Activated T-cell treated with anti-CD3 and anti-CD28 coated beads for 4 hours (primary cell): ENCODE results near the gene LSS.
"Not testable (repeated sequence)": the region's sequence is repeated elsewhere in the genome, so short reads cannot be mapped to it uniquely, and the experiment has no call there.

Source experiments
- DNase-seq: peaks from one replicate; pipeline ENCODE4 v3.0.0-alpha.2; 2020

Gene LSS

GRCh38 chr21:46151989-46152926 lies 76.3 kb downstream of the LSS start:
- no peak for DNase-seq

DNA sequence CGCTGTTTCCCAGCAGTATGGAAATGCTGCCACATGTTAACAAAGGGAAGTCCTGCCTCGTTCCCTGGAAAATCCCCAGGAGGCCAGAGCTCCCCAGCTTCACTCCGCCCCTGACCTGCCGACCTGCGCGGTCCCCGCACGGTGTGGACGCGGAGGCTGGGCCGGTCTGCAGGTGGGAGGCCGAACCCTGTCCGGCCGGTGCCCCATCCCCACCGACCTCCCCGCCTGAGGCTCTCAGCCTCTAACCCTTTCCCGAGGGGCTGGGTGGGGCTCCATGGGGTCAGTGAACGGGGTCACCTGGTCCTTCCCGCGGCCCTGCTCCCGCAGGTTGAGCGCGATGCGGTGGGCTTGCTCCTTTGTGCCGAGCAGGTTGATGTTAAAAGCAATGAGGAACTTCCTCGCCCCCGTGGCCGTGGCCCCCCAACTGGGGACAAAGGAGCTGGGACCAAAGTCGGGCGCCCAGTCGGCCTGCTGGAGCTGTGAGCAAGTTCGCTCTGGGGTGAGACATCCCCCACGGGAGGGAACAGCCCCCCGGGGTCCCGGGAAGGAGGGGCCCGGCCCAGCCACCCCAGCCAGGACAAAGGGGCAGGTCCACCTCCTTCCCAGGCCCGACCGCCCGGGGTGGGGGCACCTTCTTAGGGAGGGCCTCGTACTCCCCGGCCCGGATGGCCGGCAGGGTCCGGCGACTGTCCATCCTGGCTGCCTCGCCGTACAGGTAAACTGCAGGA lies 77.1 kb downstream of the LSS start:
- DNase-seq: no peak

- DNase-seq: no peak
Measured at GRCh38 chr21:46150491-46151121, 78.0 kb downstream of the LSS start.

DNA sequence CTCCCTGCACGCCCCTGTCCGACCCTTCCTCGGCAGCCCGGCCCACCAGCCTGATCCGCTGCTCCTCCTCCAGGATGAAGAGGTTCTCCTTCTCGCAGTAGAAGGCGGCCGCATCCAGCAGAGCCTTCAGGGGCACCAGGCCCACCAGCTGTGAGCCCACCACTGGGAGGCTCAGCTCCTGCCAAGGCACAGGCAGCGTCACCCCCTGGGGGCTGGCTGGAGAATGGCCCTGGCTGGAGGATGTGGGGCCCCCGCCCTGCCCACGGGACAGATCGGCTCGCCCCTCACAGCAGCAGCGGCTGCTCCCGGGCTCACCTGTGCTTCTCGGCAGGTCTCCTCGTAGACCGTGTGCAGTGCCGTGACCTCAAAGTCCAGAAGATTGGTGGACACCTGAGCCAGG lies 78.5 kb downstream of the LSS start:
- DNase-seq: no peak

DNA sequence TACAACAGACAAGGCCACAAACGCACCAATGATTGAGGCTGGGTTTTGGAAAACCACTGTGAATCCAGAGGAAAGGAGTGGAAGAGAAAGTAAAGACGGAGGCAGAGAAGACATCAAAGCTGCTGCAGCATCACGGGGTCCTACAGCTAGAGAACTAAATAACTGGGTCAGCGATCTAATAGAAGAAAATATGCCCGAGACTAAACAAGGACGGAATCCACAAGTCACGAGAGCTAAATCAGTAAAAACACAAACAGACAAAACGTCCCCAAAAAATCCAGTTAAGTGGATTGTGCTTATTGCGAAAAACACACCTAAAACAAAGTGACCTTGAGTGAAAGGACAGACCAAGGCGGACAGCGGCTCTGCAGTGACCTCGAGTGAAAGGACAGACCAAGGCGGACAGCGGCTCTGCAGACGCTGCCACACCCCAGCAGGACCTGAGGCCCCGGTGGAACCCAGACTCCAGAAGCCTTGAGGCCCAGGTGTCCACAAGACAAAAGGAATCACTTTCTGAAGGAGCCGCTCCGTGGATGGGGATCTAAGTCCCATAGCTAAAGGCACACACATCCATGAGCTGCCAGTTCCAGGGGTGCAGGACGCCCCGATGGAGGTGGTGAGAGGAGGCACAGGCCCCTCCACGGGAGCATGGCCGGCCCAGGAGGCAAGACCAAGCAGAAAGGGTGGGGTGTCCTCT lies 79.2 kb downstream of the LSS start:
- no peak for DNase-seq

- no peak for DNase-seq
Measured at GRCh38 chr21:46148106-46148505, 80.5 kb downstream of the LSS start.

GRCh38 chr21:46147429-46147828 lies 81.1 kb downstream of the LSS start:
- DNase-seq: peak; percentile 29

DNA sequence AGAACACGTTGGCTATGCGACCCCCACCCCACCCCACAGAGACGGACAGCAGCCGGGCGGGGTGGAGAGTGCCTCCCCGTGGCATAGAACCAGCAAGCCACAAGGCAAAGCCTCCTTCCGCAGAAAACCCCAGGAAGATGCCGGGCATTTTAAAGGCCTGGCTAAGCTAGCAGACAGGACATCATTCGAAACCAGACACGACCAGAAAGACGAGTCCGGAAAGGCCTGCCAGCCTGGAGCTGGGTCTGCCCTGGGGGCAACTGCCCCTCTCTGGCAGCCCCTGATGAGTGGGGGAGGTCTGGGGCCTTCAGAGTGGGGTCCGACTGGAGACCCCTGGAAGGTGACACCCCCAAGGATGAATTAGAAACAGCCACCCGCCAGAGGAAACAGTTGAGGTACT lies 81.7 kb downstream of the LSS start:
- no peak for DNase-seq

DNA sequence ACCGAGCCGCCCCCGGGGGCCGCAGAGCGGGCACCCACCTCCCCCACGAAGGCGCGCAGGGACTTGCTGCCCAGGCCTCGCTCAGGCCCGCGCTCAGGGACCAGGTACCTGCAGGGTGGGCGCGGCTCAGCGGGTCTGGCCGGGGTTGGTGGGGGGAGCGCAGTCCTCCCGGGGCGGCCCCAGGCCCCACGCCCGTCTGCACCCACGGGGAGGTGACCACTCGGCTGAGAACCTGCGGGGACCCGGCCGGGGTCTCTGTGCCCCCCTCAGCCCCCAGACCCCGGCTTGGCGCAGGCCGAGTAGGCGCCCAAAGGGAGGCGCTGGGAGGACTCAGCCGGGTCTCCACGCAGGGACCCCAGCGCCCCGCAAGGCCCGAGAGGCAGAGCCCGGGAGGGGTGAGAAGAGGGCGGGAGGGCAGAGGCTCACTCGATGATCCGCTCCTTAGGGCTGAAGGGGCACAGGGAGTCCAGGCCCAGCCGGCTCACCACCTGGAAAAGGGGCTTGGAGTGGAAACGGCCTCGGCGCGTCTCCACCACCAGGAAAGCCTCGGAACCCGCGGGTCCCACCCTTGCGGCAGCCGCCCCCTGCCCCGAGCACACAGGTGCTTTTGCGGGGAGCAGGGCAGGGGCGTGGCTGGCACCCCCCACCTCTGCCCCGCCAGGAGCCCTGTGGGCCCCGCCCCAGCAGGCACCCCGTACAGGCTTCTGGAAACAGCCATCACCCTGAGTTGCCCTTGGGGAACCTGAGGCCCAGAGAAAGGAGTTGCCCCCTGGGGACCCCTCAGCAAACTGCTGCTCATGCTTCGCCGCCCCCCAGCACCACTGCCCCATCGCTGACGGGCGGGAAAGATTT lies 82.5 kb downstream of the LSS start:
- no peak for DNase-seq

- no peak for DNase-seq
Measured at GRCh38 chr21:46145159-46145839, 83.3 kb downstream of the LSS start.

DNA sequence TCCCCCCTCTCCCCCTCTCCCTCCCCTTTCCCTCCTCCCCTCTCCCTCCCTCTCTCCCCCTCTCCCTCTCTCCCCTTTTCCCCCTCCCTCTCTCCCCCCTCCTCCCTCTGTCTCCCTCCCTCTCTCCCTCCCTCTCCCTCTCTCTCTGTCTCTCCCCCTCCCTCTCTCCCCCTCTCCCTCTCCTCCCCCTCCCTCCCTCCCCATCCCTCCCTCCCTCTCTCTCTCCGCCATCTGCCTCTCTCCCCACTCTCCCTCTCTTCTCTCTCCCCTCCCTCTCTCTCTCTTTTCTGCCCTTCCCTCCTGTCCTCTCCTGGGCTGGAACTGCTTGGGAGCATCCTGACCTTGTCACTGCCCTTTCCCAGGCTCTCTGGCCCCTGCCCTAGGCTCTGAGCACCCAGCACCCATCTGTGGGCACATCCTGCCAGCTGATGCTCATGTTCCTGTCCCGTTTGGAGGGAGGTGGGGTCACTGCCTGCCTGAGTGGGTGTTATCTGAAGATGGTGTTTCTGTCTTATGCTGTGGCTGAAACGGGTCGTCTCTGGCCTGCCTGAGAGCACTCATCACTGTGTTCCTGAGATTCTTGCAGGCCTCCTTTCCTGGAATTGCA lies 84.0 kb downstream of the LSS start:
- no peak for DNase-seq

- DNase-seq: no peak
Measured at GRCh38 chr21:46142582-46143473, 85.7 kb downstream of the LSS start.

- no peak for DNase-seq
Measured at GRCh38 chr21:46141767-46142581, 86.6 kb downstream of the LSS start.

DNA sequence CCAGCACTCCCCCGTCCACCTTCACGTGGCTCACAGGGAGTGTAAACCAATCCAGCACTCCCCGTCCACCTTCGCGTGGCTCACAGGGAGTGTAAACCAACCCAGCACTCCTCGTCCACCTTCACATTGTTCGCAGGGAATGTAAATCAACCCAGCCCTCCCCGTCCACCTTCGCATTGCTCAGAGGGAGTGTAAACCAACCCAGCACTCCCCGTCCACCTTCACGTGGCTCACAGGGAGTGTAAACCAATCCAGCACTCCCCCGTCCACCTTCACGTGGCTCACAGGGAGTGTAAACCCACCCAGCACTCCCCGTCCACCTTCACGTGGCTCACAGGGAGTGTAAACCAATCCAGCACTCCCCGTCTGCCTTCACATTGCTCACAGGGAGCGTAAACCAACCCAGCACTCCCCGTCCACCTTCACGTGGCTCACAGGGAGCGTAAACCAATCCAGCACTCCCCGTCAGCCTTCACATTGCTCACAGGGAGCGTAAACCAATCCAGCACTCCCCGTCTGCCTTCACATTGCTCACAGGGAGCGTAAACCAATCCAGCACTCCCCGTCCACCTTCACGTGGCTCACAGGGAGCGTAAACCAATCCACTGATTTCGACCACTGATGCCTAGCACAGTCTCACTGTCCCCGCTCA lies 88.1 kb downstream of the LSS start:
- not testable (repeated sequence) for DNase-seq

- no peak for DNase-seq
Measured at GRCh38 chr21:46139686-46140085, 88.9 kb downstream of the LSS start.

- DNase-seq: no peak
Measured at GRCh38 chr21:46138383-46138970, 90.1 kb downstream of the LSS start.
